Upper lobe of right lung (tissue), 1 donor: Measurements from ENCODE around the gene GPNMB. TPM values are rescaled to one million over a fixed set of nuclear protein-coding genes. Genes with fewer than 3 reads are reported as not detected.
A peak's percentile ranks its signal among the peaks of the same experiment; 100 is the strongest.

Experiments
- ATAC-seq: fragments of 200-7000 bp; cut with Tn5 transposase; one replicate; pipeline ENCODE4 v1.9.1; 2020; ENCODE audit warnings: mild to moderate bottlenecking, moderate library complexity
- DNase-seq: peaks from one replicate; pipeline ENCODE4 v3.0.0-alpha.2; 2020
- H3K27ac ChIP-seq: fragments of 200-600 bp; one replicate; pipeline ENCODE4 v1.8.0; 2022
- H3K27me3 ChIP-seq: fragments of 200-600 bp; one replicate; pipeline ENCODE4 v1.8.0; 2022; ENCODE audit warnings: mild to moderate bottlenecking
- H3K36me3 ChIP-seq: fragments of 200-600 bp; one replicate; pipeline ENCODE4 v1.8.0; 2022
- H3K4me1 ChIP-seq: fragments of 200-600 bp; one replicate; pipeline ENCODE4 v1.8.0; 2022
- H3K4me3 ChIP-seq: fragments of 200-600 bp; one replicate; pipeline ENCODE4 v1.8.0; 2022; ENCODE audit warnings: mild to moderate bottlenecking
- H3K9me3 ChIP-seq: fragments of 200-600 bp; one replicate; pipeline ENCODE4 v1.8.0; 2022
- intact Hi-C: fragments of 100-400 bp; cut with DNase I; formaldehyde crosslinking; loops from one replicate; pipeline ENCODE4 v1.11.0; 2022
- total RNA-seq: library from RNA; stranded (reverse); fragmentation: NEBNext Ultra II Directional; extraction: Animal tissue kit (Norgen Biotek cat#: 25700); gene quantifications from one replicate; pipeline ENCODE4 v1.2.1, GENCODE V29; 2021
- TF ChIP-seq, protein P1 (sequence below): fragments of 200-600 bp; IDR thresholded peaks from one replicate; pipeline ENCODE4 v1.8.0; 2022; ENCODE audit warnings: antibody characterized with exemption
- donor health status: DM: no; HTN: yes; CAD: no; lungs with severe emphysema.

The GPNMB gene
- total RNA-seq, 1 donor from 2014 or later: 322 TPM

DNA sequence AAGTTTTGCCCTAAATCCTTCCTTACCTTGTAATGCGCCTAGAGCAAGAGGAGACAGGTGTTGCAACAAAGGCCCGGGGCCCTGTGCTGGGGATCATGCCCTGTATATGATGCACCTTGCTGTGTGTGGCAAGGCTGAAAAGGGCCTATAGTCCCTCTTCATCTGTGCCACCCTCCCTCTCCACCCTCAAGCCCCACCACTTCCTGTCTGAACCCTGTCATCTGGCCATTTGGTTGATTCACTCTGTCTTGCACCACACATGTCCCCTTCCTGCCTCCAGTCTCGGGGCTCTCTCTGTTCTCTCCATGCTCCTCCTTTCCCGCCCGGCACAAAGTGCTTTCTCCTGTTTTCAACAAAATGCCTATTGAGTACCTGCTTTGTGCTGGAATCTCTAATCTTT, 41.0 kb downstream of the GPNMB start:
- no peak overlapping the region for H3K4me3 ChIP-seq
- no peak for DNase-seq
- no peaks in the 10 kb centered on the region for H3K36me3 ChIP-seq
- H3K27me3 ChIP-seq: no peaks in the 10 kb centered on the region
- no peaks in the 10 kb centered on the region for H3K4me1 ChIP-seq
- ATAC-seq: peak; percentile 56
- TF ChIP-seq, protein P1, sequence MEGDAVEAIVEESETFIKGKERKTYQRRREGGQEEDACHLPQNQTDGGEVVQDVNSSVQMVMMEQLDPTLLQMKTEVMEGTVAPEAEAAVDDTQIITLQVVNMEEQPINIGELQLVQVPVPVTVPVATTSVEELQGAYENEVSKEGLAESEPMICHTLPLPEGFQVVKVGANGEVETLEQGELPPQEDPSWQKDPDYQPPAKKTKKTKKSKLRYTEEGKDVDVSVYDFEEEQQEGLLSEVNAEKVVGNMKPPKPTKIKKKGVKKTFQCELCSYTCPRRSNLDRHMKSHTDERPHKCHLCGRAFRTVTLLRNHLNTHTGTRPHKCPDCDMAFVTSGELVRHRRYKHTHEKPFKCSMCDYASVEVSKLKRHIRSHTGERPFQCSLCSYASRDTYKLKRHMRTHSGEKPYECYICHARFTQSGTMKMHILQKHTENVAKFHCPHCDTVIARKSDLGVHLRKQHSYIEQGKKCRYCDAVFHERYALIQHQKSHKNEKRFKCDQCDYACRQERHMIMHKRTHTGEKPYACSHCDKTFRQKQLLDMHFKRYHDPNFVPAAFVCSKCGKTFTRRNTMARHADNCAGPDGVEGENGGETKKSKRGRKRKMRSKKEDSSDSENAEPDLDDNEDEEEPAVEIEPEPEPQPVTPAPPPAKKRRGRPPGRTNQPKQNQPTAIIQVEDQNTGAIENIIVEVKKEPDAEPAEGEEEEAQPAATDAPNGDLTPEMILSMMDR: no peak
- intact Hi-C loops: no loop called here
- no peak overlapping the region for H3K27ac ChIP-seq
- no peaks in the 10 kb centered on the region for H3K9me3 ChIP-seq

GRCh38 chr7:23290993-23291392, 44.4 kb downstream of the GPNMB start:
- no peaks in the 10 kb centered on the region for H3K36me3 ChIP-seq
- no peak overlapping the region for H3K27ac ChIP-seq
- no peak overlapping the region for H3K4me3 ChIP-seq
- TF ChIP-seq, protein P1: no peak
- ATAC-seq: no peak
- no peaks in the 10 kb centered on the region for H3K27me3 ChIP-seq
- DNase-seq: no peak
- intact Hi-C loops: no loop called here
- H3K4me1 ChIP-seq: no peaks in the 10 kb centered on the region
- no peaks in the 10 kb centered on the region for H3K9me3 ChIP-seq

GRCh38 chr7:23291957-23292560, 45.5 kb downstream of the GPNMB start:
- no peaks in the 10 kb centered on the region for H3K9me3 ChIP-seq
- H3K36me3 ChIP-seq: no peaks in the 10 kb centered on the region
- TF ChIP-seq, protein P1: no peak
- intact Hi-C loops: no loop called here
- H3K4me3 ChIP-seq: no peak overlapping the region
- DNase-seq (no peak), ATAC-seq (peak; percentile 56)
- no peak overlapping the region for H3K27ac ChIP-seq
- H3K4me1 ChIP-seq: no peaks in the 10 kb centered on the region
- no peaks in the 10 kb centered on the region for H3K27me3 ChIP-seq

DNA sequence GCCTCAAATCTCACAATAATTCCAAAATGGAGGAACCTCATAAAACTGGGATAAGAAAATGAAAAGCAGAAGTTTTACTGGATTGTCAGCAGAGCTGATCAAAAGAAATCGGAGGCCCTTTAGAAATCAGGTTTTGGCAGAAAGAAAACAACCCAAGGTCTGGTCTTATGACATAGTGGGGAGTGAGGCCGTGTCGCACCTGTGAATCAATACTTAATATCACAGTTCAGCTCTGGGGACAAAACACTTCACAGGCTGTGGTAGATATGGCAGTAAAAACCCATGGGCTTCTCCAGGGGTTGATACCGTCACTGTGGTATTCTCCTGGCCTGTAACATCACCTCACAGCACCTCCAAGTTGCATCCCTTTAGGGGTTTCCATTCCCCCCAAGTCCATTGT, 46.0 kb downstream of the GPNMB start:
- ATAC-seq (no peak), DNase-seq (no peak)
- H3K27me3 ChIP-seq: no peaks in the 10 kb centered on the region
- H3K27ac ChIP-seq: no peak overlapping the region
- intact Hi-C loops: no loop called here
- no peaks in the 10 kb centered on the region for H3K36me3 ChIP-seq
- no peaks in the 10 kb centered on the region for H3K4me1 ChIP-seq
- H3K4me3 ChIP-seq: no peak overlapping the region
- TF ChIP-seq, protein P1: no peak
- no peaks in the 10 kb centered on the region for H3K9me3 ChIP-seq

DNA sequence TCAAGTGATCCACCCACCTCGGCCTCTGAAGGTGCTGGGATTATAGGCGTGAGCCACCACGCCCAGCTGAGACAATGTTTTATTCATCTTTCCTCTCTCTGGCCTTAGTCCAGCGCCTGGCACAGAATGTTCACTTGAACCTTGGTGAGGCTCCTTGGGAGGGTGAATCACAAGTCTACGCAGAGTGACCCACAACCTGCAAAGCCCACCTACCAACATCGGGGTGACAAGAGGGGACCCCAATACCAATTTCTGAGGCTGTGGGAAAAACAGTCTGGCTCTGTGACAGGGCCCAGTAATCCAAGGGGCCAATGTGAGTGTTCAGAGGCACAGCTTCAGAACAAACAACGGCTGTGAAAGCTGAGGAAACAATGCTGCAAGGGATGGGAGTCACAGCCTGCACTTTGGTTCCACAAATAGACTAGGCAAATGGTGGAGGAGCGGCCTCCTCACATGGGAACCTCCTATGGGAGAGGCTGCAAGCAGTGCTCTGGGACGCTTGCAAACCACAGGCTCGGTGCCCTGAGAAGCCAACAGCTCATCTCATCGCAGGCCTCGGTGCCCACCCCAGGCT, 47.0 kb downstream of the GPNMB start:
- DNase-seq: no peak
- Histone ChIP-seq H3K4me1 (peaks cover 3% of the 10 kb centered on the region), H3K36me3 (no peaks in the 10 kb centered on the region), H3K9me3 (no peaks in the 10 kb centered on the region), H3K27ac (no peak overlapping the region), H3K27me3 (no peaks in the 10 kb centered on the region), H3K4me3 (no peak overlapping the region)
- ATAC-seq: no peak
- intact Hi-C loops: no loop called here
- TF ChIP-seq, protein P1: no peak
